ENCODE measurements around the gene DDX46. TPM values are rescaled to one million over a fixed set of nuclear protein-coding genes. Genes with fewer than 3 reads are reported as not detected.
A peak's percentile ranks its signal among the peaks of the same experiment; 100 is the strongest.
"Not testable (repeated sequence)": the region's sequence is repeated elsewhere in the genome, so short reads cannot be mapped to it uniquely, and the experiment has no call there.

DDX46 gene
- total RNA-seq, 4 donors from 2014 or later = 29.1 to 41.3 (median 36.8) TPM

DNA sequence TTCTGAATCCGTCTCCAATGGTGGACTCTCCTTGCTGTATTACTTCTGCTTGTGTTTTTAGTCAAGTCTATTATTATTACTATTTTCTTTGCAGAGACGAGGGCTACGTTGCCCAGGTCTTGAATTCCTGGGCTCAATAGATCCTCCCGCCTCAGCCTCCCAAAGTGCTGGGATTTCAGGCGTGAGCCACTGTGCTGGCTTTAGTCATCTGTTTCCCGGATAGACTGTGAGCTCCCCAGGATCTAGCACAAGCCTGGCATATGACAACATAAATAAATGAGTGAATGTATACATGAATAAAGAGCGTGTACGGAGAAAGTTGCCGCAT, 439 bp upstream of the DDX46 start:
- Histone ChIP-seq H3K36me3 (no peaks in the 10 kb centered on the region), H3K27ac (peak overlapping the region; percentile 80 to 93 (median 88)), H3K27me3 (no peaks in the 10 kb centered on the region), H3K9me3 (no peaks in the 10 kb centered on the region), H3K4me3 (peak overlapping the region; percentile 88 to 99 (median 94)), H3K4me1 (peaks cover 14 to 23% of the 10 kb centered on the region in 2 donors)
- DNase-seq (no peak), ATAC-seq (peak; percentile 11 to 25)
- no peak for TF ChIP-seq POLR2A (IDR thresholded peaks at IDR 0.05)
- TF ChIP-seq, protein P1, sequence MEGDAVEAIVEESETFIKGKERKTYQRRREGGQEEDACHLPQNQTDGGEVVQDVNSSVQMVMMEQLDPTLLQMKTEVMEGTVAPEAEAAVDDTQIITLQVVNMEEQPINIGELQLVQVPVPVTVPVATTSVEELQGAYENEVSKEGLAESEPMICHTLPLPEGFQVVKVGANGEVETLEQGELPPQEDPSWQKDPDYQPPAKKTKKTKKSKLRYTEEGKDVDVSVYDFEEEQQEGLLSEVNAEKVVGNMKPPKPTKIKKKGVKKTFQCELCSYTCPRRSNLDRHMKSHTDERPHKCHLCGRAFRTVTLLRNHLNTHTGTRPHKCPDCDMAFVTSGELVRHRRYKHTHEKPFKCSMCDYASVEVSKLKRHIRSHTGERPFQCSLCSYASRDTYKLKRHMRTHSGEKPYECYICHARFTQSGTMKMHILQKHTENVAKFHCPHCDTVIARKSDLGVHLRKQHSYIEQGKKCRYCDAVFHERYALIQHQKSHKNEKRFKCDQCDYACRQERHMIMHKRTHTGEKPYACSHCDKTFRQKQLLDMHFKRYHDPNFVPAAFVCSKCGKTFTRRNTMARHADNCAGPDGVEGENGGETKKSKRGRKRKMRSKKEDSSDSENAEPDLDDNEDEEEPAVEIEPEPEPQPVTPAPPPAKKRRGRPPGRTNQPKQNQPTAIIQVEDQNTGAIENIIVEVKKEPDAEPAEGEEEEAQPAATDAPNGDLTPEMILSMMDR (IDR thresholded peaks at IDR 0.05 in 4 of 5, conservative IDR thresholded peaks at IDR 0.05 in 1 of 5) = no peak
- in situ Hi-C loops (cut with MboI; ENCODE audit: low sequenced_read_pairs in 4 of 4) = loop anchor here in 1 of 4 donors (25.0 kb wide), 1 partner anchor 154 kb away; the partner anchor contains the start of gene PCBD2
- intact Hi-C loops (cut with DNase I; ENCODE audit: low total_unique reads) = loop anchor here (1.0 kb wide), 1 partner anchor 20 kb away; the partner anchor contains the start of gene CAMLG

DNA sequence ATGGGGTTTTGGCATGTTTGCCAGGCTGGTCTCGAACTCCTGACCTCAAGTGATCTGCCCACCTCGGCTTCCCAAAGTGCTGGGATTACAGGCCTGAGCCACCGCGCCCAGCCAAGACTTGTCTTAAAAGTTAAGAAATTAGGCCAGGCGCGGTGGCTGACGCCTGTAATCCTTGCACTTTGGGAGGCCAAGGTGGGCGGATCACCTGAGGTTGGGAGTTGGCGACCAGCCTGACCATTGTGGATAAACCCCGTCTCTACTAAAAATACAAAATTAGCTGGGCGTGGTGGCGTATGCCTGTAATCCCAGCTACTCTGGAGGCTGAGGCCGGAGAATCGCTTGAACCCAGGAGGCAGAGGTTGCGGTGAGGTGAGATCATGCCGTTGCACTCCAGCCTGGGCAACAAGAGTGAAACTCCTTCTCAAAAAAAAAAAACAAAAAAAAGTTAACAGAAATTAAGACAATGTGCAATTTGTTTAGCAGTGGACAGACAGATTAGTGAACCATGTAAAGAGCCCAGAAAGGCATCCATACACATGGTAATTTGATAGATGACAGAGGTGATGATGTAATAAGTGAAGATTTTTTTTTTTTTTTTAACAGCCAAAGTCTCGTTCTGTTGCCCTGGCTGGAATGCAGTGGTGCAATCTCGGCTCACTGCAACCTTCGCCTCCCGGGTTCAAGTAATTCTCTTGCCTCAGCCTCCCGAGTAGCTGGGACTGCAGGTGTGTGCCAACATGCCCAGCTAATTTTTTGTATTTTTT, 9.1 kb downstream of the DDX46 start:
- H3K4me3 ChIP-seq; ATAC-seq; H3K27me3 ChIP-seq; H3K27ac ChIP-seq; intact Hi-C loops (cut with DNase I; ENCODE audit: low total_unique reads); H3K4me1 ChIP-seq; H3K9me3 ChIP-seq; DNase-seq: not testable (repeated sequence)
- in situ Hi-C loops (cut with MboI; ENCODE audit: low sequenced_read_pairs in 4 of 4) = loop anchor here in 1 of 4 donors (25.0 kb wide), 1 partner anchor 145 kb away; the partner anchor contains the start of gene PCBD2
- peaks cover 5 to 86% of the 10 kb centered on the region in 2 donors for H3K36me3 ChIP-seq

DNA sequence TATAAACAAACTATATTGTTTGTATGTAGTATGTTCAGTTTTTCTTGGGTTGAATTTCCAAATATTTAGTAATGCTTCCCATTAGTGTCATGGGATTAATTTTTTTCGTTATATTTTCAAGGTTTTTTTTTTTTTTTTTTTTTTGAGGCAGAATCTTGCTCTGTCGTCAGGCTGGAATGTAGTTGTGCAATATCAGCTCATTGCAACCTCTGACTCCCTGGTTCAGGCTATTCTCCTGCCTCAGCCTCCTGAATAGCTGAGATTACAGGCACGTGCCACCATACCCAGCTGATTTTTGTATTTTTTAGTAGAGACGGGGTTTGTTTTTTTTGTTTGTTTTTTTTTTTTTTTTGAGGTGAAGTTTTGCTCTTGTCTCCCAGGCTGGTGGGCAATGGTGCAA, 10.6 kb downstream of the DDX46 start:
- peaks cover 5 to 97% of the 10 kb centered on the region in 2 donors for H3K36me3 ChIP-seq
- H3K9me3 ChIP-seq = no peaks in the 10 kb centered on the region
- in situ Hi-C loops (cut with MboI; ENCODE audit: low sequenced_read_pairs in 4 of 4) (loop anchor here in 1 of 4 donors (25.0 kb wide), 1 partner anchor 143 kb away; the partner anchor contains the start of gene PCBD2), intact Hi-C loops (cut with DNase I; ENCODE audit: low total_unique reads) (no loop called here)
- ATAC-seq (no peak), DNase-seq (no peak)
- no peak overlapping the region for H3K27ac ChIP-seq
- H3K4me3 ChIP-seq = no peak overlapping the region
- H3K27me3 ChIP-seq = no peaks in the 10 kb centered on the region
- no peaks in the 10 kb centered on the region for H3K4me1 ChIP-seq
- no peak for TF ChIP-seq POLR2A (IDR thresholded peaks at IDR 0.05)
- TF ChIP-seq, protein P1 (IDR thresholded peaks at IDR 0.05 in 4 of 5, conservative IDR thresholded peaks at IDR 0.05 in 1 of 5) = no peak

DNA sequence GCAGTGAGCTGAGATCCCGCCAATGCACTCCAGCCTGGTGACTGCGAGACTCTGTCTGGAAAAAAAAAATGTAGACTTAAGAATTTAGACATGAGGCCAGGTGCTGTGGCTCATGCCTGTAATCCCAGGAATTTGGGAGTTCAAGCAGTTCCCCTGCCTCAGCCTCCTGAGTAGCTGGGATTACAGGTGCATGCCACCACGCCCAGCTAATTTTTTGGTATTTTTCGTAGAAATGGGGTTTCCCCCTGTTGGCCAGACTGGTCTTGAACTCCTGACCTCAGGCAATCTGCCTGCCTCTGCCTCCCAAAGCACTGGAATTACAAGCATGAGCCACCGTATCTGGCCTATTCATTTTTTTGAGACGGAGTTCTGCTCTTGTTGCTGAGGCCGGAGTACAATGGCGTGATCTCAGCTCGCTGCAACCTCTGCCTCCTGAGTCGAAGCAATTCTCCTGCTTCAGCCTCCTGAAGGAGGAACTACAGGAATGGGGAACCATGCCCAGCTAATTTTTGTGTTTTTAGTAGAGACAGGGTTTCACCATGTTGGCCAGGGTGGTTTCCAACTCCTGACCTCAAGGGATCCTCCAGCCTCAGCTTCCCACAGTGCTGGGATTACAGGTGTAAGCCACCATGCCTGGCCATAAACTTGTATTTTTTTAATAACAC, 14.0 kb downstream of the DDX46 start:
- DNase-seq (no peak), ATAC-seq (no peak)
- Histone ChIP-seq H3K4me1 (no peaks in the 10 kb centered on the region), H3K4me3 (no peak overlapping the region), H3K9me3 (no peaks in the 10 kb centered on the region), H3K36me3 (peaks cover 5 to 94% of the 10 kb centered on the region in 2 donors), H3K27me3 (no peaks in the 10 kb centered on the region), H3K27ac (no peak overlapping the region)
- TF ChIP-seq POLR2A (IDR thresholded peaks at IDR 0.05) = no peak
- TF ChIP-seq, protein P1 (IDR thresholded peaks at IDR 0.05 in 4 of 5, conservative IDR thresholded peaks at IDR 0.05 in 1 of 5) = no peak
- intact Hi-C loops (cut with DNase I; ENCODE audit: low total_unique reads) = no loop called here
- in situ Hi-C loops (cut with MboI; ENCODE audit: low sequenced_read_pairs in 4 of 4) = loop anchor here in 1 of 4 donors (25.0 kb wide), 1 partner anchor 140 kb away; the partner anchor contains the start of gene PCBD2

DNA sequence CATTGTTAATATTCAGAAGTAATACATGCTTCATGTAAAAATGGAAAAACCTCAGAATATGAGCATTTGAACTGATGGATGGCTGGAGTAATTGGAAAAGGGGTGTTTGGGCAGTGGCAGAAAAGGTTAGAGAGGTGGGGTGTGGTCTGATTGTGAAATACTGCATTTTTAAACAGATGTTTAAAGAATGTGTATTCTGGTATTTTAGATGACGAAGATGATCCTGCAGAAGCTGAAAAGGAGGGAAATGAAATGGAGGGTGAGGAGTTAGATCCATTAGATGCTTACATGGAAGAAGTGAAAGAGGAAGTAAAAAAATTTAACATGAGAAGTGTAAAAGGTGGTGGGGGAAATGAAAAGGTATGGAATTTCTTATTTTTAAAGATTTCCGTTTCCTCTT, 18.8 kb downstream of the DDX46 start:
- H3K27ac ChIP-seq = no peak overlapping the region
- in situ Hi-C loops (cut with MboI; ENCODE audit: low sequenced_read_pairs in 4 of 4) = no loop called here
- ATAC-seq (no peak), DNase-seq (no peak)
- no peak overlapping the region for H3K4me3 ChIP-seq
- H3K4me1 ChIP-seq = no peaks in the 10 kb centered on the region
- intact Hi-C loops (cut with DNase I; ENCODE audit: low total_unique reads) = no loop called here
- H3K27me3 ChIP-seq = no peaks in the 10 kb centered on the region
- TF ChIP-seq, protein P1 (IDR thresholded peaks at IDR 0.05 in 4 of 5, conservative IDR thresholded peaks at IDR 0.05 in 1 of 5) = no peak
- TF ChIP-seq POLR2A (IDR thresholded peaks at IDR 0.05) = no peak
- H3K9me3 ChIP-seq = no peaks in the 10 kb centered on the region
- H3K36me3 ChIP-seq = peaks cover 0 to 97% of the 10 kb centered on the region in 2 donors
